IMR-90 (cell line): Measurements from ENCODE around the gene C15orf40. TPM values are rescaled to one million over a fixed set of nuclear protein-coding genes. Genes with fewer than 3 reads are reported as not detected.

Experiments used
- ATAC-seq: fragments of 200-7000 bp; cut with Tn5 transposase; 2 replicates; pipeline ENCODE4 v1.9.1; 2020; ENCODE audit warnings: low read depth, mild to moderate bottlenecking, moderate library complexity
- BruUV-seq: library from RNA; stranded (reverse); fragments of 400-500 nt; replicated peaks from 2 replicates; lab custom pipeline; 2021; lab: Mats Ljungman, UMichigan
- CTCF ChIA-PET: fragments of 300-600 bp; formaldehyde crosslinking; extraction: SDS; loops from one replicate; lab custom pipeline; 2021; ENCODE audit warnings: antibody characterized with exemption; lab: Yijun Ruan, JAX
- POLR2A ChIA-PET: fragments of 300-600 bp; sonication (Branson Sonifier 250); formaldehyde crosslinking; loops from one replicate; lab custom pipeline; 2022; ENCODE audit warnings: antibody characterized with exemption; ENCODE audit not compliant: unreplicated experiment; lab: Charles Lee
- DNase-seq: peaks from one replicate; pipeline ENCODE4 v3.0.0; 2013
- H2AFZ ChIP-seq: replicated peaks from 2 replicates; pipeline ENCODE3; 2013; ENCODE audit warnings: low read length, mild to moderate bottlenecking; ENCODE audit not compliant: poor library complexity
- H2AK5ac ChIP-seq: 2 replicates; pipeline ENCODE4 v1.6.1; 2013; ENCODE audit warnings: low read depth, low read length, inconsistent platforms
- H2AK9ac ChIP-seq: replicated peaks from 2 replicates; pipeline ENCODE3; 2013; ENCODE audit warnings: mild to moderate bottlenecking, low read depth, low read length, moderate library complexity; ENCODE audit not compliant: poor library complexity
- H2BK120ac ChIP-seq: 2 replicates; pipeline ENCODE4 v1.6.1; 2013; ENCODE audit warnings: low read depth, low read length, inconsistent platforms
- H2BK15ac ChIP-seq: 3 replicates; pipeline ENCODE4 v1.6.1; 2013; ENCODE audit warnings: low read depth, low read length, inconsistent platforms
- H2BK20ac ChIP-seq: 2 replicates; pipeline ENCODE4 v1.6.1; 2013; ENCODE audit warnings: low read depth, mild to moderate bottlenecking, inconsistent platforms, low read length, moderate library complexity
- H2BK5ac ChIP-seq: 2 replicates; pipeline ENCODE4 v1.6.1; 2013; ENCODE audit warnings: mild to moderate bottlenecking, low read depth, low read length, inconsistent platforms; ENCODE audit not compliant: poor library complexity, severe bottlenecking
- H3K14ac ChIP-seq: replicated peaks from 2 replicates; pipeline ENCODE4 v1.6.1; 2013; ENCODE audit warnings: low read depth, low read length, inconsistent platforms
- H3K18ac ChIP-seq: 2 replicates; pipeline ENCODE4 v1.6.1; 2013; ENCODE audit warnings: low read depth, low read length, control low read depth
- H3K23ac ChIP-seq: 2 replicates; pipeline ENCODE4 v1.6.1; 2013; ENCODE audit warnings: low read depth, low read length, inconsistent platforms
- H3K27ac ChIP-seq: 2 replicates; pipeline ENCODE4 v1.5.1; 2013; ENCODE audit warnings: mild to moderate bottlenecking, control low read depth, low read length; ENCODE audit not compliant: insufficient read depth
- H3K27me3 ChIP-seq: 2 replicates; pipeline ENCODE4 v1.6.1; 2013; ENCODE audit warnings: low read length; ENCODE audit not compliant: control insufficient read depth, insufficient read depth
- H3K36me3 ChIP-seq: 2 replicates; pipeline ENCODE4 v1.6.1; 2013; ENCODE audit warnings: low read length, mixed read lengths; ENCODE audit not compliant: control insufficient read depth, insufficient read depth
- H3K4ac ChIP-seq: 2 replicates; pipeline ENCODE4 v1.6.1; 2013; ENCODE audit warnings: low read depth, low read length, inconsistent platforms
- H3K4me1 ChIP-seq: 2 replicates; pipeline ENCODE4 v1.6.1; 2013; ENCODE audit warnings: low read length, mixed read lengths; ENCODE audit not compliant: control insufficient read depth, insufficient read depth
- H3K4me2 ChIP-seq: 2 replicates; pipeline ENCODE4 v1.6.1; 2013; ENCODE audit warnings: low read depth, mild to moderate bottlenecking, control low read depth, low read length, moderate library complexity
- H3K4me3 ChIP-seq: 2 replicates; pipeline ENCODE4 v1.5.1; 2013; ENCODE audit warnings: low read depth, mild to moderate bottlenecking, control low read depth, low read length, moderate library complexity; ENCODE audit not compliant: insufficient read depth
- H3K56ac ChIP-seq: 2 replicates; pipeline ENCODE4 v1.6.1; 2013; ENCODE audit warnings: low read length, inconsistent platforms; ENCODE audit not compliant: insufficient read depth; ENCODE audit errors: extremely low read depth
- H3K79me1 ChIP-seq, 2 experiments: 2 replicates each; pipeline ENCODE4 v1.6.1; 2013; ENCODE audit warnings: low read length in 2 of 2, inconsistent platforms in 1 of 2, low read depth in 1 of 2
- H3K9ac ChIP-seq: 2 replicates; pipeline ENCODE4 v1.6.1; 2013; ENCODE audit warnings: low read depth, low read length, control low read depth
- H3K9me1 ChIP-seq: 2 replicates; pipeline ENCODE4 v1.6.1; 2013; ENCODE audit warnings: low read length, inconsistent platforms; ENCODE audit not compliant: insufficient read depth
- H3K9me3 ChIP-seq: 2 replicates; pipeline ENCODE4 v1.6.1; 2013; ENCODE audit warnings: low read length; ENCODE audit not compliant: control insufficient read depth, insufficient read depth
- H4K20me1 ChIP-seq: 2 replicates; pipeline ENCODE4 v1.6.1; 2013; ENCODE audit warnings: low read length, inconsistent platforms; ENCODE audit not compliant: insufficient read depth
- H4K5ac ChIP-seq: 2 replicates; pipeline ENCODE4 v1.6.1; 2013; ENCODE audit warnings: mild to moderate bottlenecking, low read depth, low read length, control low read depth
- H4K8ac ChIP-seq, 2 experiments: 2 replicates each; pipeline ENCODE4 v1.6.1; 2013; ENCODE audit warnings: low read depth in 2 of 2, low read length in 2 of 2, control low read depth in 1 of 2, inconsistent platforms in 1 of 2
- H4K91ac ChIP-seq: 2 replicates; pipeline ENCODE4 v1.6.1; 2013; ENCODE audit warnings: low read depth, low read length, inconsistent platforms; ENCODE audit not compliant: insufficient read depth
- BHLHE40 ChIP-seq: fragments of 150-350 bp; IDR thresholded peaks from 2 replicates; pipeline ENCODE4 v1.6.1; 2016; ENCODE audit warnings: mild to moderate bottlenecking, low read depth, low read length
- CEBPB ChIP-seq: IDR thresholded peaks from 2 replicates; pipeline ENCODE4 v1.6.1; 2012; ENCODE audit warnings: low read depth, low read length, improper control_type of control experiment
- CHD1 ChIP-seq: IDR thresholded peaks from 2 replicates; pipeline ENCODE4 v1.6.1; 2012; ENCODE audit warnings: low read depth, low read length, improper control_type of control experiment
- ELK1 ChIP-seq: fragments of 150-350 bp; IDR thresholded peaks from 2 replicates; pipeline ENCODE4 v1.6.1; 2016; ENCODE audit warnings: low read depth, mild to moderate bottlenecking, low read length, moderate library complexity, borderline replicate concordance
- FOS ChIP-seq: fragments of 150-350 bp; IDR thresholded peaks from 2 replicates; pipeline ENCODE4 v1.6.1; 2016; ENCODE audit warnings: low read depth, low read length
- MAFK ChIP-seq: IDR thresholded peaks from 2 replicates; pipeline ENCODE4 v1.6.1; 2012; ENCODE audit warnings: low read depth, low read length, improper control_type of control experiment
- MAZ ChIP-seq: IDR thresholded peaks from 2 replicates; pipeline ENCODE4 v1.6.1; 2012; ENCODE audit warnings: low read depth, mild to moderate bottlenecking, low read length, improper control_type of control experiment, moderate library complexity, borderline replicate concordance
- MXI1 ChIP-seq: IDR thresholded peaks from 2 replicates; pipeline ENCODE4 v1.6.1; 2012; ENCODE audit warnings: low read depth, mild to moderate bottlenecking, low read length, moderate library complexity, borderline replicate concordance
- NFE2L2 ChIP-seq: fragments of 150-350 bp; IDR thresholded peaks from 2 replicates; pipeline ENCODE4 v1.6.1; 2016; ENCODE audit warnings: low read depth, mild to moderate bottlenecking, low read length
- POLR2A ChIP-seq: IDR thresholded peaks from 2 replicates; pipeline ENCODE4 v1.6.1; 2012; ENCODE audit warnings: mild to moderate bottlenecking, low read depth, low read length
- RAD21 ChIP-seq: IDR thresholded peaks from 2 replicates; pipeline ENCODE4 v1.6.1; 2012; ENCODE audit warnings: low read length, improper control_type of control experiment
- RCOR1 ChIP-seq: IDR thresholded peaks from 2 replicates; pipeline ENCODE4 v1.6.1; 2012; ENCODE audit warnings: mild to moderate bottlenecking, low read length, improper control_type of control experiment; ENCODE audit not compliant: insufficient replicate concordance
- RFX5 ChIP-seq: IDR thresholded peaks from 2 replicates; pipeline ENCODE4 v1.8.0; 2012; ENCODE audit warnings: low read depth, mild to moderate bottlenecking, low read length, moderate library complexity
- SMC3 ChIP-seq: fragments of 150-350 bp; IDR thresholded peaks from 2 replicates; pipeline ENCODE4 v1.6.1; 2016; ENCODE audit warnings: low read depth, mild to moderate bottlenecking, antibody characterized with exemption, low read length, moderate library complexity
- USF2 ChIP-seq: fragments of 150-350 bp; IDR thresholded peaks from 2 replicates; pipeline ENCODE4 v1.6.1; 2017; ENCODE audit warnings: mild to moderate bottlenecking, antibody characterized with exemption, low read length, low read depth
- WGBS, 2 experiments: methylation state at CpG; one replicate each; pipeline versions ENCODE4 v1.1.5 to v1.1.7; 2013; ENCODE audit warnings: missing lambda C conversion rate in 2 of 2; ENCODE audit not compliant: insufficient read length in 1 of 2; ENCODE audit errors: extremely low coverage in 2 of 2; 5-methylcytosine and 5-hydroxymethylcytosine counted together
- dilution Hi-C: fragments of 300-500 bp; cut with HindIII; formaldehyde crosslinking; loops from one replicate; pipeline ENCODE4 v1.14.3; 2018; ENCODE audit warnings: low sequenced_read_pairs; ENCODE audit not compliant: unreplicated experiment
- in situ Hi-C: fragments of 300-500 bp; cut with MboI; formaldehyde crosslinking; loops from 3 replicates; pipeline ENCODE4 v1.14.3; 2019; ENCODE audit warnings: low sequenced_read_pairs, inconsistent platforms, mixed read lengths
- intact Hi-C: fragments of 100-400 bp; cut with micrococcal nuclease; formaldehyde crosslinking; loops from 2 replicates; pipeline ENCODE4 v1.10.0; 2022
- polyA plus RNA-seq, 3 experiments: library from polyadenylated mRNA; depleted of rRNA; stranded (reverse); fragments of >200 nt; gene quantifications; 2 replicates each; pipeline ENCODE4 v1.2.3, GENCODE V29; 2012; ENCODE audit warnings: low replicate concordance in 1 of 3
- total RNA-seq: library from RNA; depleted of rRNA; stranded (reverse); fragments of >200 nt; gene quantifications from 2 replicates; pipeline ENCODE4 v1.2.3, GENCODE V29; 2012
- TF ChIP-seq, protein P1 (sequence below): conservative IDR thresholded peaks from 2 replicates; pipeline ENCODE4 v1.5.1; 2012; ENCODE audit warnings: mild to moderate bottlenecking, low read depth, low read length, improper control_type of control experiment

The C15orf40 gene
- total and polyA plus RNA-seq, 2 of the 4 experiments (the other 2 are of a cell fraction), result 7.0 to 10.7 TPM

GRCh38 chr15:82958638-82959037, 52.8 kb downstream of the C15orf40 start:
- no peak overlapping the region for H2AK5ac ChIP-seq
- no peaks in the 10 kb centered on the region for H3K36me3 ChIP-seq
- no peak for DNase-seq
- no peak overlapping the region for H2BK120ac ChIP-seq
- POLR2A ChIA-PET, result no interaction called here
- no peak overlapping the region for H3K14ac ChIP-seq
- dilution Hi-C loops (no loop called here), intact Hi-C loops (loop anchor here (10.0 kb wide), 1 partner anchor 104 kb away; no protein-coding TSS in a partner anchor), in situ Hi-C loops (no loop called here)
- no TSS peak for BruUV-seq
- H2AFZ ChIP-seq, result no peak overlapping the region
- no peak overlapping the region for H4K91ac ChIP-seq
- no peaks in the 10 kb centered on the region for H3K9me1 ChIP-seq
- no peak overlapping the region for H3K4me2 ChIP-seq
- H3K4ac ChIP-seq, result no peak overlapping the region
- no peak for ATAC-seq
- H3K9ac ChIP-seq, result no peak overlapping the region
- H4K8ac ChIP-seq, result no peak overlapping the region
- WGBS, 2 experiments, result no CpG with 5 or more reads among the region's 1 CpG
- H3K56ac ChIP-seq, result no peak overlapping the region
- H2BK20ac ChIP-seq, result no peak overlapping the region
- H2BK15ac ChIP-seq, result no peak overlapping the region
- CTCF ChIA-PET, result no interaction called here
- no peak for TF ChIP-seq SMC3
- no peak for TF ChIP-seq ELK1
- TF ChIP-seq USF2, result no peak
- no peak for TF ChIP-seq NFE2L2
- TF ChIP-seq RFX5, result no peak
- TF ChIP-seq POLR2A, result no peak
- no peak for TF ChIP-seq FOS
- no peak for TF ChIP-seq RAD21
- TF ChIP-seq CEBPB, result no peak
- no peak for TF ChIP-seq MAFK
- no peak for TF ChIP-seq BHLHE40
- no peak for TF ChIP-seq RCOR1
- TF ChIP-seq MXI1, result no peak
- no peak for TF ChIP-seq MAZ
- TF ChIP-seq CHD1, result no peak
- TF ChIP-seq, protein P1, sequence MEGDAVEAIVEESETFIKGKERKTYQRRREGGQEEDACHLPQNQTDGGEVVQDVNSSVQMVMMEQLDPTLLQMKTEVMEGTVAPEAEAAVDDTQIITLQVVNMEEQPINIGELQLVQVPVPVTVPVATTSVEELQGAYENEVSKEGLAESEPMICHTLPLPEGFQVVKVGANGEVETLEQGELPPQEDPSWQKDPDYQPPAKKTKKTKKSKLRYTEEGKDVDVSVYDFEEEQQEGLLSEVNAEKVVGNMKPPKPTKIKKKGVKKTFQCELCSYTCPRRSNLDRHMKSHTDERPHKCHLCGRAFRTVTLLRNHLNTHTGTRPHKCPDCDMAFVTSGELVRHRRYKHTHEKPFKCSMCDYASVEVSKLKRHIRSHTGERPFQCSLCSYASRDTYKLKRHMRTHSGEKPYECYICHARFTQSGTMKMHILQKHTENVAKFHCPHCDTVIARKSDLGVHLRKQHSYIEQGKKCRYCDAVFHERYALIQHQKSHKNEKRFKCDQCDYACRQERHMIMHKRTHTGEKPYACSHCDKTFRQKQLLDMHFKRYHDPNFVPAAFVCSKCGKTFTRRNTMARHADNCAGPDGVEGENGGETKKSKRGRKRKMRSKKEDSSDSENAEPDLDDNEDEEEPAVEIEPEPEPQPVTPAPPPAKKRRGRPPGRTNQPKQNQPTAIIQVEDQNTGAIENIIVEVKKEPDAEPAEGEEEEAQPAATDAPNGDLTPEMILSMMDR, result no peak
- H3K18ac ChIP-seq, result no peak overlapping the region
- H3K9me3 ChIP-seq, result no peaks in the 10 kb centered on the region
- no peaks in the 10 kb centered on the region for H3K4me1 ChIP-seq
- H3K79me1 ChIP-seq, result no peaks in the 10 kb centered on the region
- H3K27ac ChIP-seq, result no peak overlapping the region
- no peak overlapping the region for H4K5ac ChIP-seq
- no peaks in the 10 kb centered on the region for H4K20me1 ChIP-seq
- no peak overlapping the region for H3K23ac ChIP-seq
- H3K27me3 ChIP-seq, result peaks cover 6% of the 10 kb centered on the region; the same call in 1 of the 2 replicates
- H3K4me3 ChIP-seq, result no peak overlapping the region
- no peak overlapping the region for H2BK5ac ChIP-seq
- H2AK9ac ChIP-seq, result no peak overlapping the region
